Stimulated activated naive CD8-positive, alpha-beta T cell treated with anti-CD3 and anti-CD28 coated beads, Interleukin-15, Interleukin-2, amounts not matched to agents 100 U/mL and 50 U/mL, for 24 hours (primary cell): ENCODE measurements around the gene MAGEA12.
"Not testable (repeated sequence)": the region's sequence is repeated elsewhere in the genome, so short reads cannot be mapped to it uniquely, and the experiment has no call there.

Experiments
- ATAC-seq: fragments of 150-1000 bp; cut with Tn5 transposase; one replicate; pipeline ENCODE4 v1.10.0; 2021
- DNase-seq: peaks from one replicate; pipeline ENCODE4 v3.0.0; 2021

MAGEA12 gene, protein sequence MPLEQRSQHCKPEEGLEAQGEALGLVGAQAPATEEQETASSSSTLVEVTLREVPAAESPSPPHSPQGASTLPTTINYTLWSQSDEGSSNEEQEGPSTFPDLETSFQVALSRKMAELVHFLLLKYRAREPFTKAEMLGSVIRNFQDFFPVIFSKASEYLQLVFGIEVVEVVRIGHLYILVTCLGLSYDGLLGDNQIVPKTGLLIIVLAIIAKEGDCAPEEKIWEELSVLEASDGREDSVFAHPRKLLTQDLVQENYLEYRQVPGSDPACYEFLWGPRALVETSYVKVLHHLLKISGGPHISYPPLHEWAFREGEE

GRCh38 chrX:152733261-152733975 lies at the start of gene MAGEA12, which contains the start of gene CSAG1:
Gene MAGEA12, plus strand, starts transcription at chrX:152733757. Its CDS starts 2,405 bp downstream, at chrX:152736162.
Gene CSAG1, minus strand, starts transcription at chrX:152733721. Its CDS starts 1,261 bp downstream, at chrX:152732460.
- ATAC-seq = no peak
- DNase-seq = no peak

GRCh38 chrX:152697952-152698931 lies 35.3 kb upstream of the MAGEA12 start, which contains the start of gene MAGEA3:
Gene MAGEA3, plus strand, starts transcription at chrX:152698794. Its CDS starts 2,039 bp downstream, at chrX:152700833.
- not testable (repeated sequence) for DNase-seq, ATAC-seq

DNA sequence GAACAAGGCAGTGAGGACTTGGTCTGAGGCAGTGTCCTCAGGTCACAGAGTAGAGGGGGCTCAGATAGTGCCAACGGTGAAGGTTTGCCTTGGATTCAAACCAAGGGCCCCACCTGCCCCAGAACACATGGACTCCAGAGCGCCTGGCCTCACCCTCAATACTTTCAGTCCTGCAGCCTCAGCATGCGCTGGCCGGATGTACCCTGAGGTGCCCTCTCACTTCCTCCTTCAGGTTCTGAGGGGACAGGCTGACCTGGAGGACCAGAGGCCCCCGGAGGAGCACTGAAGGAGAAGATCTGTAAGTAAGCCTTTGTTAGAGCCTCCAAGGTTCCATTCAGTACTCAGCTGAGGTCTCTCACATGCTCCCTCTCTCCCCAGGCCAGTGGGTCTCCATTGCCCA lies 33.2 kb upstream of the MAGEA12 start:
- not testable (repeated sequence) for DNase-seq, ATAC-seq

DNA sequence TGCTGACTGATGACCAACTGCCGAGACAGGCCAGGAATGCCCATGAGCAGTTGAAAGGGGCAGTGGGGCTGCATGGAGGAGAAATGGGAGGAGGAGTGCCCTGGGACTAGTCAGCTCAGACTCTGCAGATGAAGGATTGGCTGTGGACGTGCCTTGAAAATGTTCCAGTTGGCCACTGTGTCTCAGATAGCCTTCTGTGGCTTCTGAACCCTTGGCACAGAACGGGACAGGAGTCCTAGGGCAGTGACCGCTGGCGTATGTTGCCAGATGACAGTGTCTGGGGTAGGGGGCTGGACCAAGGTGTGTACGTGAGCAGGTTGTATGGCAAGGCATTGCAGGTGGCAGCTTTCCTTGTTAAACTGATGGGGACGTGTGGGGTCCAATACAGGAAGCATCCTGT lies 27.1 kb upstream of the MAGEA12 start:
- DNase-seq, ATAC-seq: not testable (repeated sequence)

GRCh38 chrX:152709173-152709572 lies 24.4 kb upstream of the MAGEA12 start, which contains the start of gene CSAG2:
Gene CSAG2, minus strand, starts transcription at chrX:152709273. Its CDS starts 161 bp downstream, at chrX:152709112.
- not testable (repeated sequence) for ATAC-seq, DNase-seq

DNA sequence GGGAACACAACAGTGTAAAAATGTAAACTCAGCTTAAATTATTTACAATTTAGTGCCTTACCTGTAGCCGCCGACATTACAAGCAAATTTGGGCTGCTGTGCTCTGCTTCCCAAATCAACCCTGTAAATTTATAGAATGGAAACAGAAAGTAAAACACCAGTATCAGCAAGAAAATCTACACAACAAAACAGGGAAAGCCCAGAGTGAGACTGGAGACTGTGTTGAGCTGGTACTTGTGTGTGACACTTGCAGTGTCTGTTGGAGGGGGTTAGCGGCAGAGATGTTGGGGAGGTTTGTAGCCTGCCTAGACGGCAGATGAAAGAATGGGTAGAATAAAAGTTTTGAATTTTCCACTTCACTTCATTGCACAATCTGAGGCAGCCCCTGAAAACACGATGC lies 20.4 kb upstream of the MAGEA12 start:
- not testable (repeated sequence) for ATAC-seq, DNase-seq

DNA sequence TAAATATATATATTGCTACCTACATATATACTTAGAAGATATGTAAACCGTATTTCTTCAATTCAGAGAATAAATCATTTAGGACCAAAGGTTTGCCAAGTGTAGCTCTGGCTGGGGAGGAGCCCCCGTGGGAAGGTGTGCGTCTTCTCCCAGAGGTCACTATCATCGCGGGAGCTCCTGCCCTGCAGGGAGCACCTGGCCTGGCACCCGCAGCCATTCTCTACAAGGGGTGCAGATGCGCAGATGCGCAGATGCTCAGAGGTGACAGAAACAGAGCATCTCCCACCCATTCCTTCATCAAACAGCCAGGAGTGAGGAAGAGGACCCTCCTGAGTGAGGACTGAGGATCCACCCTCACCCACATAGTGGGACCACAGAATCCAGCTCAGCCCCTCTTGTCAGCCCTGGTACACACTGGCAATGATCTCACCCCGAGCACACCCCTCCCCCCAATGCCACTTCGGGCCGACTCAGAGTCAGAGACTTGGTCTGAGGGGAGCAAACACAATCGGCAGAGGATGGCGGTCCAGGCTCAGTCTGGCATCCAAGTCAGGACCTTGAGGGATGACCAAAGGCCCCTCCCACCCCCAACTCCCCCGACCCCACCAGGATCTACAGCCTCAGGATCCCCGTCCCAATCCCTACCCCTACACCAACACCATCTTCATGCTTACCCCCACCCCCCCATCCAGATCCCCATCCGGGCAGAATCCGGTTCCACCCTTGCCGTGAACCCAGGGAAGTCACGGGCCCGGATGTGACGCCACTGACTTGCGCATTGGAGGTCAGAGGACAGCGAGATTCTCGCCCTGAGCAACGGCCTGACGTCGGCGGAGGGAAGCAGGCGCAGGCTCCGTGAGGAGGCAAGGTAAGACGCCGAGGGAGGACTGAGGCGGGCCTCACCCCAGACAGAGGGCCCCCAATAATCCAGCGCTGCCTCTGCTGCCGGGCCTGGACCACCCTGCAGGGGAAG lies 19.5 kb upstream of the MAGEA12 start, which contains the start of gene MAGEA2B:
MAGEA2B (plus strand) TSS at position 814 of the 973 bp plus-strand sequence. CDS start 2,479 bp downstream, outside the sequence.
- not testable (repeated sequence) for ATAC-seq, DNase-seq

- ATAC-seq (no peak), DNase-seq (no peak)
These were observed 8.1 kb upstream of the MAGEA12 start for GRCh38 chrX:152725409-152725808.

- not testable (repeated sequence) for DNase-seq, ATAC-seq
These were observed 744 bp downstream of the MAGEA12 start for GRCh38 chrX:152734143-152734858.

DNA sequence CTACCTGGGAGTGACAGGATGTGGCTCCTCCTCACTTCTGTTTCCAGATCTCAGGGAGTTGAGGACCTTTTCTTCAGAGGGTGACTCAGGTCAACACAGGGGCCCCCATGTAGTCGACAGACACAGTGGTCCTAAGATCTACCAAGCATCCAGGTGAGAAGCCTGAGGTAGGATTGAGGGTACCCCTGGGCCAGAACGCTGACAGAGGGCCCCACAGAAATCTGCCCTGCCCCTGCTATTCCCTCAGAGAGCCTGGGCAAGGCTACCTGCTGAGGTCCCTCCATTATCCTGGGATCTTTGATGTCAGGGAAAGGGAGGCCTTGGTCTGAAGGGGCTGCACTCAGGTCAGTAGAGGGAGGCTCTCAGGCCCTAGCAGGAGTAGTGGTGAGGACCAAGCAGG lies 1.5 kb downstream of the MAGEA12 start:
- no peak for ATAC-seq
- no peak for DNase-seq

- DNase-seq (no peak), ATAC-seq (no peak)
These were observed 2.4 kb downstream of the MAGEA12 start for GRCh38 chrX:152735860-152736511.

DNA sequence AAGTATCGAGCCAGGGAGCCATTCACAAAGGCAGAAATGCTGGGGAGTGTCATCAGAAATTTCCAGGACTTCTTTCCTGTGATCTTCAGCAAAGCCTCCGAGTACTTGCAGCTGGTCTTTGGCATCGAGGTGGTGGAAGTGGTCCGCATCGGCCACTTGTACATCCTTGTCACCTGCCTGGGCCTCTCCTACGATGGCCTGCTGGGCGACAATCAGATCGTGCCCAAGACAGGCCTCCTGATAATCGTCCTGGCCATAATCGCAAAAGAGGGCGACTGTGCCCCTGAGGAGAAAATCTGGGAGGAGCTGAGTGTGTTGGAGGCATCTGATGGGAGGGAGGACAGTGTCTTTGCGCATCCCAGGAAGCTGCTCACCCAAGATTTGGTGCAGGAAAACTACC lies 3.0 kb downstream of the MAGEA12 start:
- DNase-seq, ATAC-seq: not testable (repeated sequence)

GRCh38 chrX:152738560-152738959 lies 5.0 kb downstream of the MAGEA12 start:
- no peak for ATAC-seq
- no peak for DNase-seq

DNA sequence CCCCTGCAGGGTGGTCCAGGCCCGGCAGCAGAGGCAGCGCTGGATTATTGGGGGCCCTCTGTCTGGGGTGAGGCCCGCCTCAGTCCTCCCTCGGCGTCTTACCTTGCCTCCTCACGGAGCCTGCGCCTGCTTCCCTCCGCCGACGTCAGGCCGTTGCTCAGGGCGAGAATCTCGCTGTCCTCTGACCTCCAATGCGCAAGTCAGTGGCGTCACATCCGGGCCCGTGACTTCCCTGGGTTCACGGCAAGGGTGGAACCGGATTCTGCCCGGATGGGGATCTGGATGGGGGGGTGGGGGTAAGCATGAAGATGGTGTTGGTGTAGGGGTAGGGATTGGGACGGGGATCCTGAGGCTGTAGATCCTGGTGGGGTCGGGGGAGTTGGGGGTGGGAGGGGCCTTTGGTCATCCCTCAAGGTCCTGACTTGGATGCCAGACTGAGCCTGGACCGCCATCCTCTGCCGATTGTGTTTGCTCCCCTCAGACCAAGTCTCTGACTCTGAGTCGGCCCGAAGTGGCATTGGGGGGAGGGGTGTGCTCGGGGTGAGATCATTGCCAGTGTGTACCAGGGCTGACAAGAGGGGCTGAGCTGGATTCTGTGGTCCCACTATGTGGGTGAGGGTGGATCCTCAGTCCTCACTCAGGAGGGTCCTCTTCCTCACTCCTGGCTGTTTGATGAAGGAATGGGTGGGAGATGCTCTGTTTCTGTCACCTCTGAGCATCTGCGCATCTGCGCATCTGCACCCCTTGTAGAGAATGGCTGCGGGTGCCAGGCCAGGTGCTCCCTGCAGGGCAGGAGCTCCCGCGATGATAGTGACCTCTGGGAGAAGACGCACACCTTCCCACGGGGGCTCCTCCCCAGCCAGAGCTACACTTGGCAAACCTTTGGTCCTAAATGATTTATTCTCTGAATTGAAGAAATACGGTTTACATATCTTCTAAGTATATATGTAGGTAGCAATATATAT lies 20.4 kb downstream of the MAGEA12 start, which contains the start of gene MAGEA2:
MAGEA2 (minus strand) TSS at position 157 of the 965 bp plus-strand sequence. CDS start 2,479 bp downstream, outside the sequence.
- ATAC-seq, DNase-seq: not testable (repeated sequence)

DNA sequence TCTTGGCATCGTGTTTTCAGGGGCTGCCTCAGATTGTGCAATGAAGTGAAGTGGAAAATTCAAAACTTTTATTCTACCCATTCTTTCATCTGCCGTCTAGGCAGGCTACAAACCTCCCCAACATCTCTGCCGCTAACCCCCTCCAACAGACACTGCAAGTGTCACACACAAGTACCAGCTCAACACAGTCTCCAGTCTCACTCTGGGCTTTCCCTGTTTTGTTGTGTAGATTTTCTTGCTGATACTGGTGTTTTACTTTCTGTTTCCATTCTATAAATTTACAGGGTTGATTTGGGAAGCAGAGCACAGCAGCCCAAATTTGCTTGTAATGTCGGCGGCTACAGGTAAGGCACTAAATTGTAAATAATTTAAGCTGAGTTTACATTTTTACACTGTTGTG lies 21.3 kb downstream of the MAGEA12 start:
- DNase-seq, ATAC-seq: not testable (repeated sequence)

DNA sequence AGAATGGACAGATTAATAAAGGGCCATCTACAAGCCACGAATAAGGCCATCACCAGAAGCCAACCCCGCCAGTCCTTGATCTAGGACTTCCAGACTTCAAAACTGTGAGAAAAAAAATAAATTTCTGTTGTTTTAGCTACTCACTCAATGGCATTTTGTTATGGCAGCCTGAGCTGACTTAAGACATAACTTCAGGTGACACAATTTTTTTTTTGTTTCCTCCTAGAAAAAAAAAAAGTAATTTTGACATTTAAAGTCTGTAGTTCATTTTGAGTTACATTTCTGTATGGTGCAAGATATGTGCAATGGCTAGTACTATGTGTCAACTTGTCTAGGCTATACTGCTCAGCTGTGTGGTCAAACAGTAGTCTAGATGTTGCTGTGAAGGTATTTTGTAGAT lies 25.4 kb downstream of the MAGEA12 start, which contains the start of gene CSAG3:
CSAG3 (plus strand) TSS at position 301 of the 400 bp plus-strand sequence.
- ATAC-seq, DNase-seq: not testable (repeated sequence)

DNA sequence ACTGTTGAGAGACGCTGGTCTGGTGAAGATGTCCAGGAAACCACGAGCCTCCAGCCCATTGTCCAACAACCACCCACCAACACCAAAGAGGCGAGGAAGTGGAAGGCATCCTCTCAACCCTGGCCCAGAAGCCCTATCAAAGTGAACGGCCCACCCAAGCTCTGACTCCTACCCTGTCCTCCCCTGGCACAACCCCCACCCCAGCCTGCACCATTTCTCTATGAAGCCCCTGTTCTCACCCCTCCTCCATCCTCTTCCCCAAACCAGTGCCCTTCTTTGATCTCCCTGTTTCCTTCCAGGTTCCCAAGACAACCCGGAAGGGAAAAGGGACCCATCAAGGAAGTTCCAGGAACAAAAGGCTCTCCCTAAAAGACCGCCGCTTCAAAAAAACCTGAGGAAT lies 26.0 kb downstream of the MAGEA12 start:
- DNase-seq, ATAC-seq: not testable (repeated sequence)
